ENCODE data around the gene ANTXR2.

DNA sequence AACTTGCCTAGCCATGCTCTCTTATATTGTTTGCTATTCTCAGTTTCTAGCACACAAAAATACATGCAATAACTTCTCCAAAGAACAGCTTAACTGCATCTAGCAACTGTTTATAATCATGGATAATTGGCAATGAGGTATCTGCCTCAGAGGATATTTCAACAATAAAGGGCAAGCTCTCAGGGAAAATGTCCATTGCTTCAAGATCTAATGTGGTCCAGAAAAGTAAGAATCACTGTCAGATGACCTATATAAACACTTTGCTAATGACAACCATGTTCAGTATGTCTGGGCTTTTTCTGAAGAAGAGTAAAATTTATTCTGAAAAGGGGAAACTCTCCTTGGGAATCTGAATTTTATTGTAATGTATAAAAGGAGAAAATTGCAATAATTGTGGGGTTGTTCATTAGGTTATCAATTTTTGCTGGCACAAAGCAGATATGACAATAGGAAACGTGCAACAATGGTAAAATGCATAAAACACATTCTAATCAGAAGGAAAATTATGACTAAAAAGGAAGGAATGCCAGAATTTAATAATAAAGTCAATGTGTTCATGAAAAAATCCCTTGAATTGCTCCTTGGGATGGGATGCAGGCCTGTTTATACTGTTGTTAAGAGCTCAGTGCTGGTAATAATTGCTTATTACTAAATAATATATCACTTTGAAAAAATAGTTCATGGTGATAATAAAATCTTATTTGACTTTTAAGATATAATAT is 90.3 kb downstream of the ANTXR2 start:
- TF ChIP-seq, protein P1, sequence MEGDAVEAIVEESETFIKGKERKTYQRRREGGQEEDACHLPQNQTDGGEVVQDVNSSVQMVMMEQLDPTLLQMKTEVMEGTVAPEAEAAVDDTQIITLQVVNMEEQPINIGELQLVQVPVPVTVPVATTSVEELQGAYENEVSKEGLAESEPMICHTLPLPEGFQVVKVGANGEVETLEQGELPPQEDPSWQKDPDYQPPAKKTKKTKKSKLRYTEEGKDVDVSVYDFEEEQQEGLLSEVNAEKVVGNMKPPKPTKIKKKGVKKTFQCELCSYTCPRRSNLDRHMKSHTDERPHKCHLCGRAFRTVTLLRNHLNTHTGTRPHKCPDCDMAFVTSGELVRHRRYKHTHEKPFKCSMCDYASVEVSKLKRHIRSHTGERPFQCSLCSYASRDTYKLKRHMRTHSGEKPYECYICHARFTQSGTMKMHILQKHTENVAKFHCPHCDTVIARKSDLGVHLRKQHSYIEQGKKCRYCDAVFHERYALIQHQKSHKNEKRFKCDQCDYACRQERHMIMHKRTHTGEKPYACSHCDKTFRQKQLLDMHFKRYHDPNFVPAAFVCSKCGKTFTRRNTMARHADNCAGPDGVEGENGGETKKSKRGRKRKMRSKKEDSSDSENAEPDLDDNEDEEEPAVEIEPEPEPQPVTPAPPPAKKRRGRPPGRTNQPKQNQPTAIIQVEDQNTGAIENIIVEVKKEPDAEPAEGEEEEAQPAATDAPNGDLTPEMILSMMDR (IDR thresholded peaks at IDR 0.05): no peak
- TF ChIP-seq POLR2AphosphoS5 (IDR thresholded peaks at IDR 0.05; ENCODE audit: insufficient read depth in 1 of 2, low read depth in 1 of 2) (no peak), POLR2A (IDR thresholded peaks at IDR 0.05) (no peak)

Data from vagina (tissue), 2 donors.